ENCODE data around the gene MAGI1. TPM values are rescaled to one million over a fixed set of nuclear protein-coding genes. Genes with fewer than 3 reads are reported as not detected.

Gene MAGI1
- total and polyA plus RNA-seq, 4 donors, result 9.9 to 88.1 (median 24.6) TPM

- Histone ChIP-seq H3K4me3 (no peak overlapping the region), H3K27me3 (ENCODE audit: control insufficient read depth in 3 of 3, insufficient read depth in 3 of 3, low read length in 2 of 3) (no peaks in the 10 kb centered on the region), H3K4me1 (ENCODE audit: control insufficient read depth in 5 of 5, insufficient read depth in 5 of 5, low read length in 5 of 5) (peaks cover 0 to 11% (median 0%) of the 10 kb centered on the region in 5 donors), H3K9ac (ENCODE audit: insufficient read depth in 1 of 2, low read length in 2 of 2) (no peak overlapping the region), H3K9me3 (ENCODE audit: control insufficient read depth in 4 of 4, insufficient read depth in 3 of 4, low read length in 3 of 4) (no peaks in the 10 kb centered on the region), H3K36me3 (ENCODE audit: control insufficient read depth in 4 of 4, insufficient read depth in 4 of 4, low read length in 4 of 4) (no peaks in the 10 kb centered on the region), H3K27ac (ENCODE audit: low read depth in 1 of 2, low read length in 1 of 2) (no peak overlapping the region)
- no peak for DNase-seq
- TF ChIP-seq, protein P1, sequence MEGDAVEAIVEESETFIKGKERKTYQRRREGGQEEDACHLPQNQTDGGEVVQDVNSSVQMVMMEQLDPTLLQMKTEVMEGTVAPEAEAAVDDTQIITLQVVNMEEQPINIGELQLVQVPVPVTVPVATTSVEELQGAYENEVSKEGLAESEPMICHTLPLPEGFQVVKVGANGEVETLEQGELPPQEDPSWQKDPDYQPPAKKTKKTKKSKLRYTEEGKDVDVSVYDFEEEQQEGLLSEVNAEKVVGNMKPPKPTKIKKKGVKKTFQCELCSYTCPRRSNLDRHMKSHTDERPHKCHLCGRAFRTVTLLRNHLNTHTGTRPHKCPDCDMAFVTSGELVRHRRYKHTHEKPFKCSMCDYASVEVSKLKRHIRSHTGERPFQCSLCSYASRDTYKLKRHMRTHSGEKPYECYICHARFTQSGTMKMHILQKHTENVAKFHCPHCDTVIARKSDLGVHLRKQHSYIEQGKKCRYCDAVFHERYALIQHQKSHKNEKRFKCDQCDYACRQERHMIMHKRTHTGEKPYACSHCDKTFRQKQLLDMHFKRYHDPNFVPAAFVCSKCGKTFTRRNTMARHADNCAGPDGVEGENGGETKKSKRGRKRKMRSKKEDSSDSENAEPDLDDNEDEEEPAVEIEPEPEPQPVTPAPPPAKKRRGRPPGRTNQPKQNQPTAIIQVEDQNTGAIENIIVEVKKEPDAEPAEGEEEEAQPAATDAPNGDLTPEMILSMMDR (IDR thresholded peaks at IDR 0.05; ENCODE audit: control extremely low read depth, extremely low read depth), result no peak
- no peak for ATAC-seq (ENCODE audit: insufficient read depth, low FRiP score)
- 63 to 76% methylated on average over 1 of the region's 1 CpG for WGBS, 2 donors
These were observed 295.8 kb downstream of the MAGI1 start for GRCh38 chr3:65742914-65743313.

DNA sequence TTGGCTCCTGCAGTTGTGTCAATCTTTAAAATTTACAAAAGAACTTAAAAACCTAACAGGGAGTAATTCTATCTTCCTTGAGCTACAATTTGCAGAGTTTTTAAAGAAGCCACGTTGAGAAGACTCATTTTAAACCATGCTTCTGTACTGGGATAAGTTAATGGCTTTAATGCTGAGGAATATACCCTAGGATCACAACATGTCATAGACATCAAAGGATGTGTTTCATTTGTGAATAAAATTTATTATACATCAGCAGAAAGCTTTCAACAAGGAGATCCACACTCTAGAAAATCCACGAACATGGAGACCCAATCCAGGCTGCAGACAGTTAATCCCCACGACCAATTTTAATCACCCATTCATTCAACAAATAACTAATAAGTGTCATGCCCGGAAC is 297.2 kb downstream of the MAGI1 start:
- Histone ChIP-seq H3K9ac (ENCODE audit: insufficient read depth in 1 of 2, low read length in 2 of 2) (no peak overlapping the region), H3K36me3 (ENCODE audit: control insufficient read depth in 4 of 4, insufficient read depth in 4 of 4, low read length in 4 of 4) (no peaks in the 10 kb centered on the region), H3K4me1 (ENCODE audit: control insufficient read depth in 5 of 5, insufficient read depth in 5 of 5, low read length in 5 of 5) (peaks cover 0 to 11% (median 0%) of the 10 kb centered on the region in 5 donors), H3K4me3 (no peak overlapping the region), H3K9me3 (ENCODE audit: control insufficient read depth in 4 of 4, insufficient read depth in 3 of 4, low read length in 3 of 4) (no peaks in the 10 kb centered on the region), H3K27me3 (ENCODE audit: control insufficient read depth in 3 of 3, insufficient read depth in 3 of 3, low read length in 2 of 3) (no peaks in the 10 kb centered on the region), H3K27ac (ENCODE audit: low read depth in 1 of 2, low read length in 1 of 2) (no peak overlapping the region)
- ATAC-seq (ENCODE audit: insufficient read depth, low FRiP score), result no peak
- DNase-seq, result no peak
- TF ChIP-seq, protein P1 (IDR thresholded peaks at IDR 0.05; ENCODE audit: control extremely low read depth, extremely low read depth), result no peak
- 88 to 90% methylated on average over 4 of the region's 4 CpGs for WGBS, 2 donors

DNA sequence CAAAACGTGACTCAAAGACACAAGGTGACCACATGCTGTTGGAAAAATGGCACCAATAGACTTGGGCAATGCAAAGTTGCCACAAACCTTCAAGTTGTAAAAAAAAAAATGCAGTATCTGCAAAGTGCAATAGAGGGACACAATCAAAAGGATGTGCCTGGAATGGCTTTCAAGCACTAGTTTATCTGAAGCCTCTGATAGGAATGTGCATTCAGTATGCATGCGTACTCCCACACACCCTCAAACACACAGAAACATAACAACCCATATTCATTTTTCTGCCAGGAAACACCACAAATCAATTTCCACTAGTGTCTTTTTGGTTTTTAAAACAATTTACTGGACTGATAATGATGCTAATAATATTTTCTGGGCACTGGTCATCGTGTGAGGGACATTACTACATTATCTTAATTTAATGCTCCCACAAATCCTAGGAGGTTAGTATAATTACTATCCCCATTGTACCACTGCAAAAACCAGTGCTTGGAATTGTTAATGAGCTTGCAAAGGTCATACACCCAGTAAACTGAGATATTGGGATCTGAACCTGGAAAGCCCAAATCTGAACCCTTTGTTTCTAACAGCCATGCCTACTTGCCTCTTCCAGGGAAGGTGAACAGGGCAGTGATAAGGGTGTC is 298.7 kb downstream of the MAGI1 start:
- no peaks in the 10 kb centered on the region for H3K27me3 ChIP-seq (ENCODE audit: control insufficient read depth in 3 of 3, insufficient read depth in 3 of 3, low read length in 2 of 3)
- ATAC-seq (ENCODE audit: insufficient read depth, low FRiP score) (no peak), DNase-seq (no peak)
- H3K27ac ChIP-seq (ENCODE audit: low read depth in 1 of 2, low read length in 1 of 2), result no peak overlapping the region
- TF ChIP-seq, protein P1 (IDR thresholded peaks at IDR 0.05; ENCODE audit: control extremely low read depth, extremely low read depth), result no peak
- peaks cover 0 to 11% (median 0%) of the 10 kb centered on the region in 5 donors for H3K4me1 ChIP-seq (ENCODE audit: control insufficient read depth in 5 of 5, insufficient read depth in 5 of 5, low read length in 5 of 5)
- WGBS, 2 donors, result 55 to 57% methylated on average over 3 of the region's 3 CpGs
- H3K4me3 ChIP-seq, result no peak overlapping the region
- H3K9me3 ChIP-seq (ENCODE audit: control insufficient read depth in 4 of 4, insufficient read depth in 3 of 4, low read length in 3 of 4), result no peaks in the 10 kb centered on the region
- no peak overlapping the region for H3K9ac ChIP-seq (ENCODE audit: insufficient read depth in 1 of 2, low read length in 2 of 2)
- H3K36me3 ChIP-seq (ENCODE audit: control insufficient read depth in 4 of 4, insufficient read depth in 4 of 4, low read length in 4 of 4), result no peaks in the 10 kb centered on the region

GRCh38 chr3:65734792-65735191 is 303.9 kb downstream of the MAGI1 start:
- Histone ChIP-seq H3K4me1 (ENCODE audit: control insufficient read depth in 5 of 5, insufficient read depth in 5 of 5, low read length in 5 of 5) (peaks cover 0 to 12% (median 8%) of the 10 kb centered on the region in 5 donors), H3K36me3 (ENCODE audit: control insufficient read depth in 4 of 4, insufficient read depth in 4 of 4, low read length in 4 of 4) (no peaks in the 10 kb centered on the region), H3K27ac (ENCODE audit: low read depth in 1 of 2, low read length in 1 of 2) (no peak overlapping the region), H3K4me3 (no peak overlapping the region), H3K9ac (ENCODE audit: insufficient read depth in 1 of 2, low read length in 2 of 2) (no peak overlapping the region), H3K9me3 (ENCODE audit: control insufficient read depth in 4 of 4, insufficient read depth in 3 of 4, low read length in 3 of 4) (no peaks in the 10 kb centered on the region), H3K27me3 (ENCODE audit: control insufficient read depth in 3 of 3, insufficient read depth in 3 of 3, low read length in 2 of 3) (no peaks in the 10 kb centered on the region)
- DNase-seq (peak in 1 of 3 donors; percentile 18), ATAC-seq (ENCODE audit: insufficient read depth, low FRiP score) (no peak)
- TF ChIP-seq, protein P1 (IDR thresholded peaks at IDR 0.05; ENCODE audit: control extremely low read depth, extremely low read depth), result no peak
- 58 to 75% methylated on average over 1 of the region's 1 CpG for WGBS, 2 donors

All from lung (tissue), 12 donors.